HCT116 (cell line): ENCODE measurements around the gene ERC2.

ENCODE experiments used
- EZH2phosphoT487 ChIP-seq: fragments of 200-600 bp; IDR thresholded peaks from 2 replicates; pipeline ENCODE4 v1.6.1; 2018; ENCODE audit warnings: antibody characterized with exemption, borderline replicate concordance
- JUND ChIP-seq: IDR thresholded peaks from 2 replicates; pipeline ENCODE4 v1.6.1; 2012
- POLR2A ChIP-seq: IDR thresholded peaks from 2 replicates; pipeline ENCODE4 v1.7.0; 2011; ENCODE audit warnings: borderline replicate concordance; ENCODE audit not compliant: insufficient read depth, insufficient read length; ENCODE audit errors: extremely low read depth
- REST ChIP-seq: IDR thresholded peaks from 2 replicates; pipeline ENCODE4 v1.6.1; 2012; ENCODE audit warnings: low read depth
- SP1 ChIP-seq: IDR thresholded peaks from 2 replicates; pipeline ENCODE4 v1.6.1; 2012; ENCODE audit warnings: low read depth
- TCF7L2 ChIP-seq: IDR thresholded peaks from 2 replicates; pipeline ENCODE4 v1.7.0; 2011; ENCODE audit warnings: borderline replicate concordance, inconsistent platforms; ENCODE audit not compliant: insufficient read depth, insufficient read length; ENCODE audit errors: extremely low read depth
- TF ChIP-seq, protein P1 (sequence below), 3 experiments: fragments of 200-600 bp in 1 of 3; sonication (generic) in 1 of 3; IDR thresholded peaks in 2 of 3; conservative IDR thresholded peaks in 1 of 3; 2 replicates each; pipeline ENCODE4 v1.5.1; 2012 to 2017; ENCODE audit warnings: low read depth in 2 of 3, low read length in 2 of 3, antibody characterized with exemption in 1 of 3, borderline replicate concordance in 1 of 3, control low read depth in 1 of 3, mild to moderate bottlenecking in 1 of 3, mixed read lengths in 1 of 3, mixed run types in 1 of 3, moderate library complexity in 1 of 3; ENCODE audit not compliant: insufficient read depth in 1 of 3

GRCh38 chr3:56113908-56114307 is 354.4 kb downstream of the ERC2 start:
- TF ChIP-seq TCF7L2 (no peak), EZH2phosphoT487 (no peak), POLR2A (no peak), REST (no peak), JUND (no peak), SP1 (no peak)
- TF ChIP-seq, protein P1, sequence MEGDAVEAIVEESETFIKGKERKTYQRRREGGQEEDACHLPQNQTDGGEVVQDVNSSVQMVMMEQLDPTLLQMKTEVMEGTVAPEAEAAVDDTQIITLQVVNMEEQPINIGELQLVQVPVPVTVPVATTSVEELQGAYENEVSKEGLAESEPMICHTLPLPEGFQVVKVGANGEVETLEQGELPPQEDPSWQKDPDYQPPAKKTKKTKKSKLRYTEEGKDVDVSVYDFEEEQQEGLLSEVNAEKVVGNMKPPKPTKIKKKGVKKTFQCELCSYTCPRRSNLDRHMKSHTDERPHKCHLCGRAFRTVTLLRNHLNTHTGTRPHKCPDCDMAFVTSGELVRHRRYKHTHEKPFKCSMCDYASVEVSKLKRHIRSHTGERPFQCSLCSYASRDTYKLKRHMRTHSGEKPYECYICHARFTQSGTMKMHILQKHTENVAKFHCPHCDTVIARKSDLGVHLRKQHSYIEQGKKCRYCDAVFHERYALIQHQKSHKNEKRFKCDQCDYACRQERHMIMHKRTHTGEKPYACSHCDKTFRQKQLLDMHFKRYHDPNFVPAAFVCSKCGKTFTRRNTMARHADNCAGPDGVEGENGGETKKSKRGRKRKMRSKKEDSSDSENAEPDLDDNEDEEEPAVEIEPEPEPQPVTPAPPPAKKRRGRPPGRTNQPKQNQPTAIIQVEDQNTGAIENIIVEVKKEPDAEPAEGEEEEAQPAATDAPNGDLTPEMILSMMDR (IDR thresholded peaks at IDR 0.05 in 2 of 3, conservative IDR thresholded peaks at IDR 0.05 in 1 of 3; ENCODE audit: borderline replicate concordance in 1 of 3, insufficient read depth in 1 of 3, low read depth in 2 of 3, low read length in 2 of 3) = no peak
